H1 (cell line): Measurements from ENCODE around the gene ELL2. TPM values are rescaled to one million over a fixed set of nuclear protein-coding genes. Genes with fewer than 3 reads are reported as not detected.

Source experiments
- CTCF ChIA-PET: fragments of 300-600 bp; sonication (Branson Sonifier 250); formaldehyde crosslinking; loops from one replicate; lab custom pipeline; 2021; ENCODE audit not compliant: partially characterized antibody; lab: Charles Lee
- POLR2A ChIA-PET: fragments of 300-600 bp; sonication (Branson Sonifier 250); formaldehyde crosslinking; loops from one replicate; lab custom pipeline; 2021; ENCODE audit warnings: inconsistent platforms; ENCODE audit not compliant: partially characterized antibody; lab: Charles Lee
- DNase-seq, 2 experiments: peaks; one replicate each; pipeline versions ENCODE4 v3.0.0 to v3.0.0-alpha.2; 2010 to 2022; ENCODE audit warnings: low spot score in 2 of 2, low read depth in 1 of 2, mixed read lengths in 1 of 2
- FAIRE-seq: peaks from 2 replicates; lab custom pipeline; 2011; peaks lifted over from hg19 to GRCh38; lab: Jason Lieb, UNC
- H2AFZ ChIP-seq: 2 replicates; pipeline ENCODE4 v1.8.1; 2012; ENCODE audit warnings: low read length, inconsistent platforms
- H2AK5ac ChIP-seq: 2 replicates; pipeline ENCODE4 v1.6.1; 2013; ENCODE audit warnings: low read depth, low read length
- H2BK120ac ChIP-seq: replicated peaks from 2 replicates; pipeline ENCODE3; 2013; ENCODE audit warnings: low read depth, low read length, inconsistent platforms
- H2BK12ac ChIP-seq: 2 replicates; pipeline ENCODE4 v1.6.1; 2013; ENCODE audit warnings: low read depth, low read length
- H2BK15ac ChIP-seq: 2 replicates; pipeline ENCODE4 v1.6.1; 2013; ENCODE audit warnings: low read length
- H2BK20ac ChIP-seq: 2 replicates; pipeline ENCODE4 v1.6.1; 2013; ENCODE audit warnings: low read length
- H2BK5ac ChIP-seq: 2 replicates; pipeline ENCODE4 v1.6.1; 2013; ENCODE audit warnings: low read depth, low read length
- H3K14ac ChIP-seq: 2 replicates; pipeline ENCODE4 v1.6.1; 2013; ENCODE audit warnings: inconsistent platforms; ENCODE audit not compliant: insufficient read length
- H3K18ac ChIP-seq: 2 replicates; pipeline ENCODE4 v1.6.1; 2013; ENCODE audit warnings: low read length; ENCODE audit errors: extremely low read depth
- H3K23ac ChIP-seq: 2 replicates; pipeline ENCODE4 v1.6.1; 2013; ENCODE audit warnings: inconsistent platforms; ENCODE audit not compliant: insufficient read length
- H3K23me2 ChIP-seq: 2 replicates; pipeline ENCODE4 v1.6.1; 2013; ENCODE audit warnings: low read depth, low read length
- H3K27ac ChIP-seq: 2 replicates; pipeline ENCODE4 v1.6.1; 2011; ENCODE audit warnings: low read depth, low read length, inconsistent platforms
- H3K27me3 ChIP-seq, 4 experiments: replicated peaks in 1 of 4; 1 replicate in 1 of 4; 2 replicates in 3 of 4; pipeline versions ENCODE4 v1.6.1 to v1.8.1; 2011 to 2013; ENCODE audit warnings: low read length in 3 of 4, mild to moderate bottlenecking in 3 of 4, inconsistent platforms in 2 of 4, mixed read lengths in 2 of 4, moderate library complexity in 1 of 4; ENCODE audit not compliant: control insufficient read depth in 3 of 4, insufficient read depth in 3 of 4; ENCODE audit errors: extremely low read depth in 1 of 4
- H3K36me3 ChIP-seq, 4 experiments: 2 replicates each; pipeline versions ENCODE4 v1.6.1 to v1.8.1; 2011 to 2013; ENCODE audit warnings: mild to moderate bottlenecking in 4 of 4, low read length in 3 of 4, moderate library complexity in 2 of 4, control low read depth in 1 of 4, inconsistent platforms in 1 of 4; ENCODE audit not compliant: insufficient read depth in 4 of 4, control insufficient read depth in 2 of 4
- H3K4ac ChIP-seq: replicated peaks from 2 replicates; pipeline ENCODE3; 2013; ENCODE audit warnings: low read length, low read depth, mixed read lengths, inconsistent platforms; ENCODE audit not compliant: insufficient read length
- H3K4me1 ChIP-seq, 4 experiments: replicated peaks in 1 of 4; 1 replicate in 1 of 4; 2 replicates in 3 of 4; pipeline versions ENCODE4 v1.6.1 to v1.8.1; 2011 to 2013; ENCODE audit warnings: low read length in 3 of 4, inconsistent platforms in 2 of 4, mixed read lengths in 1 of 4; ENCODE audit not compliant: insufficient read depth in 4 of 4, control insufficient read depth in 3 of 4
- H3K4me2 ChIP-seq, 2 experiments: 2 replicates each; pipeline versions ENCODE4 v1.6.1 to v1.8.1; 2011 to 2013; ENCODE audit warnings: low read depth in 2 of 2, low read length in 2 of 2, control low read depth in 1 of 2, inconsistent platforms in 1 of 2, mild to moderate bottlenecking in 1 of 2; ENCODE audit not compliant: insufficient read depth in 1 of 2
- H3K4me3 ChIP-seq, 4 experiments: fragments of 200-600, 300-600 bp in 1 of 4; sonication (generic), shearing (Covaris generic), sonication (Bioruptor Twin) in 1 of 4; 2 replicates each; pipeline versions ENCODE4 v1.5.1 to v1.8.1; 2011 to 2016; ENCODE audit warnings: low read length in 4 of 4, low read depth in 3 of 4, control low read depth in 2 of 4, inconsistent platforms in 2 of 4, mild to moderate bottlenecking in 2 of 4, mixed read lengths in 1 of 4, moderate library complexity in 1 of 4; ENCODE audit not compliant: insufficient read depth in 2 of 4; ENCODE audit errors: extremely low read depth in 1 of 4
- H3K56ac ChIP-seq: replicated peaks from 2 replicates; pipeline ENCODE3; 2013; ENCODE audit warnings: low read depth, mild to moderate bottlenecking, mixed read lengths, low read length, inconsistent platforms; ENCODE audit not compliant: insufficient read length
- H3K79me1 ChIP-seq: 2 replicates; pipeline ENCODE4 v1.6.1; 2013; ENCODE audit warnings: low read depth, low read length, control low read depth
- H3K79me2 ChIP-seq, 2 experiments: 2 replicates each; pipeline versions ENCODE4 v1.6.1 to v1.8.1; 2012 to 2013; ENCODE audit warnings: low read length in 2 of 2, mild to moderate bottlenecking in 2 of 2, inconsistent platforms in 1 of 2; ENCODE audit not compliant: insufficient read depth in 2 of 2, control insufficient read depth in 1 of 2
- H3K9ac ChIP-seq, 4 experiments: replicated peaks in 1 of 4; 1 replicate in 1 of 4; 2 replicates in 3 of 4; pipeline versions ENCODE4 v1.6.1 to v1.8.1; 2011 to 2013; ENCODE audit warnings: low read depth in 3 of 4, low read length in 3 of 4, control low read depth in 2 of 4, mild to moderate bottlenecking in 2 of 4, moderate library complexity in 2 of 4, inconsistent platforms in 1 of 4; ENCODE audit errors: extremely low read depth in 1 of 4
- H3K9me3 ChIP-seq, 2 experiments: 2 replicates each; pipeline versions ENCODE4 v1.6.1 to v1.8.1; 2012 to 2013; ENCODE audit warnings: mild to moderate bottlenecking in 2 of 2, moderate library complexity in 2 of 2, control low read depth in 1 of 2, inconsistent platforms in 1 of 2, low read depth in 1 of 2, low read length in 1 of 2, mixed read lengths in 1 of 2; ENCODE audit not compliant: insufficient read depth in 2 of 2
- H4K20me1 ChIP-seq, 2 experiments: replicated peaks in 1 of 2; 2 replicates each; pipeline versions ENCODE3 to v1.8.1; 2011 to 2013; ENCODE audit warnings: inconsistent platforms in 2 of 2, low read length in 2 of 2, mild to moderate bottlenecking in 1 of 2; ENCODE audit not compliant: insufficient read depth in 2 of 2, control insufficient read depth in 1 of 2
- H4K5ac ChIP-seq: 2 replicates; pipeline ENCODE4 v1.6.1; 2013; ENCODE audit warnings: low read length, low read depth, mixed read lengths, inconsistent platforms; ENCODE audit not compliant: insufficient read length
- H4K8ac ChIP-seq: 2 replicates; pipeline ENCODE4 v1.8.0; 2013; ENCODE audit warnings: mild to moderate bottlenecking, moderate library complexity, low read length, inconsistent platforms; ENCODE audit not compliant: insufficient read depth; ENCODE audit errors: extremely low read depth
- H4K91ac ChIP-seq: replicated peaks from 2 replicates; pipeline ENCODE3; 2013; ENCODE audit warnings: low read length, mixed read lengths, inconsistent platforms; ENCODE audit not compliant: insufficient read length
- CEBPB ChIP-seq: IDR thresholded peaks from 2 replicates; pipeline ENCODE4 v1.6.1; 2012; ENCODE audit warnings: low read depth, low read length
- MAFK ChIP-seq: IDR thresholded peaks from 2 replicates; pipeline ENCODE4 v1.6.1; 2012; ENCODE audit warnings: low read depth, mild to moderate bottlenecking, improper control_type of control experiment, low read length
- WGBS, 2 experiments: shearing (Covaris generic) in 1 of 2; methylation state at CpG; one replicate each; pipeline versions ENCODE4 v1.1.6 to v1.1.7; 2013 to 2015; ENCODE audit warnings: low lambda C conversion rate in 2 of 2, mixed read lengths in 2 of 2, inconsistent platforms in 1 of 2, low coverage in 1 of 2, missing lambda C conversion rate in 1 of 2; ENCODE audit not compliant: insufficient replicate concordance in 2 of 2, insufficient coverage in 1 of 2, insufficient read length in 1 of 2; ENCODE audit errors: extremely low coverage in 1 of 2, missing lambda C conversion rate in 1 of 2; 5-methylcytosine and 5-hydroxymethylcytosine counted together
- polyA plus RNA-seq, 7 experiments: library from polyadenylated mRNA; depleted of rRNA in 3 of 7; stranded (reverse) in 5 of 7; unstranded in 2 of 7; fragments of >200 nt in 5 of 7; fragments of 200-250 nt in 2 of 7; gene quantifications; 1 replicate in 5 of 7; 2 replicates in 1 of 7; 4 replicates in 1 of 7; pipeline versions ENCODE4 v1.2.1 to v1.2.3, GENCODE V29; 2011 to 2013; ENCODE audit warnings: missing spikeins in 2 of 7, mixed read lengths in 2 of 7
- total RNA-seq: library from RNA; stranded (reverse); fragmentation: NEBNext Ultra II Directional; extraction: Animal tissue kit (Norgen Biotek cat#: 25700); gene quantifications from 2 replicates; pipeline ENCODE4 v1.2.1, GENCODE V29; 2021

Gene ELL2
- total and polyA plus RNA-seq, 2 of the 8 experiments (the other 6 are each of a cell fraction or from before 2014, with no cell fraction given), result 6.3 to 29.4 TPM

DNA sequence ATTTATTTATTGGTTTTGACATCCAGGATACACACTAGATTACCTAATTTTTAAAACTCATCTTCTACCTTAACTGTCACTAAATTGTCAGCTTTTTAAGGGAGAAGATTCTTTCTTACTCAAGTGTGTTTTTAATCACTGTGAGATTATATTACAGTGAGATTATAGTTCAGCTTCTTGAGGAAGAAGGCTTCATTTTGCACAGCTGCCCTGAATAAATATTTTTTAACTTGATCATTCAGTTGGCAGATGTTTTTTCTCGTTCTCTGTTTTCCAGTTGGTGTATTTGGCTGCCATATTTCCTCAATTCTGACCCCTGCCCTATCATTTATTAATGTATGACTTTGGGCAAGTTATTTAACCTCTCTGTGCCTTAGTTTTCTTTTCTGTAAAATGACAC, 15.0 kb upstream of the ELL2 start:
- FAIRE-seq, result no peak
- 92% methylated on average over 1 of the region's 1 CpG; no CpG with 5 or more reads in 1 of the 2 experiments for WGBS, 2 experiments
- POLR2A ChIA-PET, result no interaction called here

More for the DNA sequence above, 15.0 kb upstream of the ELL2 start:
- no peak overlapping the region for H3K4me2 ChIP-seq
- H3K18ac ChIP-seq, result no peak overlapping the region
- no peak overlapping the region for H2BK15ac ChIP-seq
- H3K36me3 ChIP-seq, result no peaks in the 10 kb centered on the region
- no peaks in the 10 kb centered on the region for H3K79me1 ChIP-seq
- H3K27me3 ChIP-seq, result no peaks in the 10 kb centered on the region
- no peaks in the 10 kb centered on the region for H3K9me3 ChIP-seq
- H3K4me3 ChIP-seq, result no peak overlapping the region
- H2AFZ ChIP-seq, result no peak overlapping the region
- no peak overlapping the region for H4K91ac ChIP-seq
- no peaks in the 10 kb centered on the region for H3K79me2 ChIP-seq
- CTCF ChIA-PET, result interaction anchor here (0.6 kb wide), 1 partner anchor 104 kb away, joined by 3 read pairs; no protein-coding TSS in a partner anchor
- no peaks in the 10 kb centered on the region for H4K20me1 ChIP-seq
- no peak overlapping the region for H2BK120ac ChIP-seq
- no peak overlapping the region for H2BK12ac ChIP-seq
- H3K9ac ChIP-seq, result no peak overlapping the region
- H3K23me2 ChIP-seq, result no peaks in the 10 kb centered on the region
- no peak overlapping the region for H3K4ac ChIP-seq
- H2BK5ac ChIP-seq, result no peak overlapping the region
- no peak overlapping the region for H3K56ac ChIP-seq
- H3K4me1 ChIP-seq, result no peaks in the 10 kb centered on the region
- no peak overlapping the region for H2BK20ac ChIP-seq
- H4K8ac ChIP-seq, result no peak overlapping the region
- DNase-seq, result no peak
- no peak overlapping the region for H3K27ac ChIP-seq
- H4K5ac ChIP-seq, result no peak overlapping the region
- H3K23ac ChIP-seq, result no peak overlapping the region
- no peak overlapping the region for H2AK5ac ChIP-seq
- no peak for TF ChIP-seq MAFK
- no peak for TF ChIP-seq CEBPB
- no peak overlapping the region for H3K14ac ChIP-seq
